ENCODE data around the gene TRDN. TPM values are rescaled to one million over a fixed set of nuclear protein-coding genes. Genes with fewer than 3 reads are reported as not detected.

Gene TRDN
- total RNA-seq, 1 donor from 2014 or later, result not detected

DNA sequence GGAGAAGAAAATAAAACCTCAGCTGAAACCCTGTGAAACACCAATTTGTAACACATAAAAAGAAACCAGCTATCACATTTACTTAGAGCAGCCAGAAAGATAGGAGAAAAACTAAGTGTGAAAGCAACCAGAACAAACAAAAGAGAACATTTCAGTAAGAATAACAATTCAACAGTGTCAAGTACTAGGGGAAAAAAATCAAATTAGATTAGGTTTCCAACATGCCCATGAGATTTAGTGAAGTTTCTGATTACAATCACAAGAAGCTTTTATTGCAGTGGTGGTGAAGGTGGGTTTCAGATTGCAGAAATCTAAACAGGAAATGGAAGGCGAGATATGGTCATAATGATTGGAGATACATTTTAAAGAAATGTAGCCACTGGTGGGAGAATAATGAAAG, 22.1 kb upstream of the TRDN start:
- H3K36me3 Mint-ChIP-seq (ENCODE audit: low read depth), result no peaks in the 10 kb centered on the region
- TF ChIP-seq, protein P1, sequence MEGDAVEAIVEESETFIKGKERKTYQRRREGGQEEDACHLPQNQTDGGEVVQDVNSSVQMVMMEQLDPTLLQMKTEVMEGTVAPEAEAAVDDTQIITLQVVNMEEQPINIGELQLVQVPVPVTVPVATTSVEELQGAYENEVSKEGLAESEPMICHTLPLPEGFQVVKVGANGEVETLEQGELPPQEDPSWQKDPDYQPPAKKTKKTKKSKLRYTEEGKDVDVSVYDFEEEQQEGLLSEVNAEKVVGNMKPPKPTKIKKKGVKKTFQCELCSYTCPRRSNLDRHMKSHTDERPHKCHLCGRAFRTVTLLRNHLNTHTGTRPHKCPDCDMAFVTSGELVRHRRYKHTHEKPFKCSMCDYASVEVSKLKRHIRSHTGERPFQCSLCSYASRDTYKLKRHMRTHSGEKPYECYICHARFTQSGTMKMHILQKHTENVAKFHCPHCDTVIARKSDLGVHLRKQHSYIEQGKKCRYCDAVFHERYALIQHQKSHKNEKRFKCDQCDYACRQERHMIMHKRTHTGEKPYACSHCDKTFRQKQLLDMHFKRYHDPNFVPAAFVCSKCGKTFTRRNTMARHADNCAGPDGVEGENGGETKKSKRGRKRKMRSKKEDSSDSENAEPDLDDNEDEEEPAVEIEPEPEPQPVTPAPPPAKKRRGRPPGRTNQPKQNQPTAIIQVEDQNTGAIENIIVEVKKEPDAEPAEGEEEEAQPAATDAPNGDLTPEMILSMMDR (conservative IDR thresholded peaks at IDR 0.05), result no peak
- no peaks in the 10 kb centered on the region for H3K27me3 Mint-ChIP-seq (ENCODE audit: low read depth)
- no peak for DNase-seq (ENCODE audit: low read depth, low spot score)
- no peaks in the 10 kb centered on the region for H3K9me3 Mint-ChIP-seq
- H3K27ac Mint-ChIP-seq (ENCODE audit: unreplicated experiment), result no peak overlapping the region
- H3K4me3 Mint-ChIP-seq, result no peak overlapping the region
- H3K4me1 Mint-ChIP-seq, result no peaks in the 10 kb centered on the region

DNA sequence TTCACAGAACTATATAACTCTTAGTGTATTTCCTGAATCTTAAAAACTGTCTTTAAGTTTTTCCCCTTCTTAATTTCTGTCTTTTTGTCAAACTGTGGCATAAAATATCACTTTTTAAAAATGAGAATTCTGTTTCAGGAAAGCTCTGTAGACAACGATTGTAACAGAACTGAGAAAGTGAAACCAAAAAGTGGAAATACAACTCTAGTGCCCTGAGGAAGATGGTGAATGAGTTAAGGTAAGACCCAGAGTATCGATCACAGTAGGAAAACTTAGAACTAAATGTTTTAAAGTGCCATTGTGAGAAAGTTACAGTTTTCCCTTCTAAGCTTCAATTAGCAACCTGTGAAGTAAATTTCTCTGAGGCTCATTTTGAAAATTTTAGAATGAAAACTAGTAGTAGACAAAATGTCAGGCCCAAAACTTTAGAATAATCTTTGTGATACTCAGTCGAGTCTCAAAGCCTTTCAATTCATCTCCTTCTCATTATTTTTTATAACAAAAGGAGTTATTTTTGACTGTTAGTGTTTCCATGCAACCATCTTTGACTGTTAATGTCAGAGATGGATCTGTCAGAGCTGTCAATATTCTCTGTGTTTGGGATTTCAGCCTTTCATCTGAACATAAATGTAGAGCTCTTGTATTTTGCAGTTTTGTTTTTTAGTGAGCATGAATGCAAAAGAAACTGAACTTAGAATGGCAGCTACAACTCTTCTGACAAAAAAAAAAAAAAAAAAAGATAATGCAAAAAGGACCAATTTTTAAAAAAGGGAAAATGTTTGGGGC, 19.0 kb upstream of the TRDN start:
- DNase-seq (ENCODE audit: low read depth, low spot score), result no peak
- TF ChIP-seq, protein P1 (conservative IDR thresholded peaks at IDR 0.05), result no peak
- H3K9me3 Mint-ChIP-seq, result no peaks in the 10 kb centered on the region
- no peaks in the 10 kb centered on the region for H3K36me3 Mint-ChIP-seq (ENCODE audit: low read depth)
- H3K4me1 Mint-ChIP-seq, result no peaks in the 10 kb centered on the region
- H3K27me3 Mint-ChIP-seq (ENCODE audit: low read depth), result no peaks in the 10 kb centered on the region
- H3K4me3 Mint-ChIP-seq, result no peak overlapping the region
- H3K27ac Mint-ChIP-seq (ENCODE audit: unreplicated experiment), result no peak overlapping the region

GRCh38 chr6:123648723-123649122, 12.0 kb upstream of the TRDN start:
- no peak for DNase-seq (ENCODE audit: low read depth, low spot score)
- peaks cover 11% of the 10 kb centered on the region for H3K9me3 Mint-ChIP-seq
- H3K36me3 Mint-ChIP-seq (ENCODE audit: low read depth), result no peaks in the 10 kb centered on the region
- TF ChIP-seq, protein P1 (conservative IDR thresholded peaks at IDR 0.05), result no peak
- no peaks in the 10 kb centered on the region for H3K27me3 Mint-ChIP-seq (ENCODE audit: low read depth)
- H3K27ac Mint-ChIP-seq (ENCODE audit: unreplicated experiment), result no peak overlapping the region
- H3K4me3 Mint-ChIP-seq, result no peak overlapping the region
- H3K4me1 Mint-ChIP-seq, result no peaks in the 10 kb centered on the region

DNA sequence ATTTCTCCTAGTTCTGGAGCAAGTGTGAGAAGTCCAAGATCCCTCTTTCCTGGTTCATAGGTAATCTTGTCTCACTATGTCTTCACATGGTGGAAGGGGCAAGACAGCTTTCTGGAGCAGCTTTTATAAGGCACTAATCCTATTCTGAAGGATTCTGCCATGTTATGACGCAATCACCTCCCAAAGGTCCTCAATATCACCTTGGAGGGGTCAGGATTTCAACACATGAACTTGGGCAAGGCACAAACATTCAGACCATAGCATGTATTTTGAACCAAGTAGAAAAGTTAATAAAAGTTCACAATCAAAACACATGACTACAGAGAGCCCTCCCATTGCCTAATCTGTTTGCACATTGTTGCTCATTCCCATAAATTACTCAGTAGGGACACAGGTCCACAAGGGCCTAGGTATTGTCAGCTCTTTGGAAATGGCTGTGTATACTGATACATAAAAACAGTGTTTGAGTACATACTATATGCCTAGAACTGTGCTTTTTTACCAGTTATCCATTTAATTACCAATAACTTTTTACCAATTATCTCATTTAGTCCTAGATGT, 11.3 kb upstream of the TRDN start:
- TF ChIP-seq, protein P1 (conservative IDR thresholded peaks at IDR 0.05), result no peak
- Mint-ChIP-seq H3K27me3 (ENCODE audit: low read depth) (no peaks in the 10 kb centered on the region), H3K4me1 (no peaks in the 10 kb centered on the region), H3K9me3 (peaks cover 11% of the 10 kb centered on the region), H3K36me3 (ENCODE audit: low read depth) (no peaks in the 10 kb centered on the region), H3K4me3 (no peak overlapping the region), H3K27ac (ENCODE audit: unreplicated experiment) (no peak overlapping the region)
- DNase-seq (ENCODE audit: low read depth, low spot score), result no peak

- Mint-ChIP-seq H3K4me3 (no peak overlapping the region), H3K36me3 (ENCODE audit: low read depth) (no peaks in the 10 kb centered on the region), H3K27ac (ENCODE audit: unreplicated experiment) (no peak overlapping the region), H3K4me1 (peaks cover 12% of the 10 kb centered on the region), H3K27me3 (ENCODE audit: low read depth) (no peaks in the 10 kb centered on the region), H3K9me3 (peaks cover under 1% of the 10 kb centered on the region)
- DNase-seq (ENCODE audit: low read depth, low spot score), result no peak
- TF ChIP-seq, protein P1 (conservative IDR thresholded peaks at IDR 0.05), result no peak
These were observed 4.7 kb upstream of the TRDN start for GRCh38 chr6:123641497-123641896.

Measured in neural crest cell (in vitro differentiated cells).